GM12873 (cell line): ENCODE results near the gene NPHS1.

ENCODE experiments used
- TF ChIP-seq, protein P1 (sequence below): IDR thresholded peaks from 2 replicates; pipeline ENCODE4 v1.5.1; 2012; ENCODE audit warnings: low read depth, mild to moderate bottlenecking, moderate library complexity, low read length, control low read depth; ENCODE audit not compliant: insufficient read depth; ENCODE audit errors: missing control alignments

The NPHS1 gene

DNA sequence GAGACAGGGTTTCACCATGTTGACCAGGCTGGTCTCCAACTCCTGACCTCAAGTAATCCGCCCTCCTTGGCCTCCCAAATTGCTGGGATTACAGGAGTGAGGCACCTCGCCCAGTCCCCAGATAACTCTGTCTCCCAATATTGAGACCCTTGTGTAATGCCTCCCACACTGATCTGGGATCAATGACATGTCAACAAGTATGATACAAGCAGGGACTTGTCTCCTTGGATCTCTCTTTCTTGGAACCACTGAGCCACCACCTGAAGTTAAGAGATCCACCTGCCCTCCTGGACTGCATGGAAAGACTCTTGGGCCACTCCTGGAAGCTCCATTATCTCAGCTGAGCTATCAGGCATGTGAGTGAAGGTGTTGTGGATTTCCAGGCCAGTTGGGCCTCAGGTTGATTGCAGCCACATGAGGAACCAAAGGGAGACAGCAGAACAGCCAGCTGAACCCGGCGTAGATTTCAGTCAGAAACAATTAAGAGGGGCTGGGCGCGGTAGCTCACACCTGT is 33.0 kb upstream of the NPHS1 start:
- TF ChIP-seq, protein P1, sequence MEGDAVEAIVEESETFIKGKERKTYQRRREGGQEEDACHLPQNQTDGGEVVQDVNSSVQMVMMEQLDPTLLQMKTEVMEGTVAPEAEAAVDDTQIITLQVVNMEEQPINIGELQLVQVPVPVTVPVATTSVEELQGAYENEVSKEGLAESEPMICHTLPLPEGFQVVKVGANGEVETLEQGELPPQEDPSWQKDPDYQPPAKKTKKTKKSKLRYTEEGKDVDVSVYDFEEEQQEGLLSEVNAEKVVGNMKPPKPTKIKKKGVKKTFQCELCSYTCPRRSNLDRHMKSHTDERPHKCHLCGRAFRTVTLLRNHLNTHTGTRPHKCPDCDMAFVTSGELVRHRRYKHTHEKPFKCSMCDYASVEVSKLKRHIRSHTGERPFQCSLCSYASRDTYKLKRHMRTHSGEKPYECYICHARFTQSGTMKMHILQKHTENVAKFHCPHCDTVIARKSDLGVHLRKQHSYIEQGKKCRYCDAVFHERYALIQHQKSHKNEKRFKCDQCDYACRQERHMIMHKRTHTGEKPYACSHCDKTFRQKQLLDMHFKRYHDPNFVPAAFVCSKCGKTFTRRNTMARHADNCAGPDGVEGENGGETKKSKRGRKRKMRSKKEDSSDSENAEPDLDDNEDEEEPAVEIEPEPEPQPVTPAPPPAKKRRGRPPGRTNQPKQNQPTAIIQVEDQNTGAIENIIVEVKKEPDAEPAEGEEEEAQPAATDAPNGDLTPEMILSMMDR, result no peak

DNA sequence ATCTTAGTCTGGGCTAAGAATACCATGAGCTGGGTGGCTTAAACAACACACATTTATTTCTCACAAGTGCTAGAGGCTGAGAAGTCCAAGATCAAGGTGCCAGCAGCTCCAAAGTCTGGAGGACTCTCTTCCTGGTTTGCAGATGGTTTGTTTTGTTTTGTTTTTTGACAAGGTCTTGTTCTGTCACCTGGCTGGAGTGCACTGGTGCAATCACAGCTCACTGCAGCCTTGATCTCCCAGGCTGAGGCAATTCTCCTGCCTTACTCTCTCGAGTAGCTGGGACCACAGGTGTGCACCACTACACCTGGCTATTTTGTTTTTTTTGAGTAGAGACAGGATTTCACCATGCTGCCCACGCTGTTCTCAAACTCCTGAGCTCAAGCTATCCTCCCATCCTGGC is 31.6 kb upstream of the NPHS1 start:
- TF ChIP-seq, protein P1, result no peak

DNA sequence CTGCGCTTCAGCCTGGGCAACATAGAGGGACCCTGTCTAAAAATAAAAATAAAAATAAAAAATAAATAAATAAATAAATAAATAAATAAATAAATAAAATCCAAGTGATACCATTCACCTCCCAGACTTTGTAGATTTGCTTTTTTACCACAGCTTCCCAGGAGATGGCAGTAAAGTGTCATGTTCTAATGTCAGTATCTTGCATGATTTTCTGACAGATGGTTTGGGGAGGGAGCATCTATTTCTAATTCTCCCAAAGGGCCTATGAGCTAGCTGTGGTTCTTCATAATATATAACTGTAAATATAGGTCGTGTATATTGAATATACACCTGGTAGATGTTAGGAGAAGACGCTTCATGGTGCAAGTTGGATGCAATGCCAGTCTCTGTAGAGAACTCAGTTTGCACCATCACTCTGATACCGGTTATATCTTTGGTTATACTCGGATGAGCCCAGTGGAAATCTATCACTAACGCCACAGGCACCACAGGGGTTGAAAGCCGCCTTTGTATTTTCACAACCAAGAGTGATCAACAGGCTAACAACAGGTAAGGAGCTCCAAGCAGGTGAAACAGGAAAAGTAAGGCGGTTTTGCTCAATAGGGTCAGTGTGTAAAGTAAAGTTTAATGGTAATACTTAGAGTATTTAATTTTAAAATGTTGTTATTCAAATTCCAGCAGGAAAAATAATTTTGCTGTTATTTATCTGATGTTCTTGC is 30.0 kb upstream of the NPHS1 start:
- TF ChIP-seq, protein P1, result peak; percentile 42

DNA sequence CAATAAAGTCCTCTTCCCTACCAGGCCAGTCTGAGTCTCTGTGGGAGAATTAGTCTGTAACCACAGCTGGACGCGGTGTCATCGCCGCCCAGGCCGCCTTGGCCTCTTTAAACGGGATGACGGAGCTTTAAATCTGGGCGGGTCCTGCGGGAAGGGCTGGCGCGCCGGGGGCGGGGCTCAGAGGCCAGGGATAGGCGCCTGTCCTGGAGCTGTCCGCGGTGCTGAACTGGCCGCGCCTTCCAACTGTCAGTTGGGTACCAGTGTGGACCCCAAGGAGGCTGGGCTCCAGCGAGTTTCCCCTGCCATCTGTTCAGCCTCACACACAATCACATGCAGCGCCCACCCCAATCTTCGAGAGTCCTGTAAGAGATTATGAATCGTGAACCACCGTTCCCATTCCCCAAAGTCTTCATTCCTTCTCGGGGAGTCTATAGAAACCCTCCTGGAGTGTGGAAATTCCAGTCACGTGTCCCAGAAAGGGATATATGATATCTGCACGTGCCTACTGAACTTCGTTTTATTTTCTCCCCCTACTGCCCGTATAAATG is 27.5 kb upstream of the NPHS1 start:
- TF ChIP-seq, protein P1, result no peak

DNA sequence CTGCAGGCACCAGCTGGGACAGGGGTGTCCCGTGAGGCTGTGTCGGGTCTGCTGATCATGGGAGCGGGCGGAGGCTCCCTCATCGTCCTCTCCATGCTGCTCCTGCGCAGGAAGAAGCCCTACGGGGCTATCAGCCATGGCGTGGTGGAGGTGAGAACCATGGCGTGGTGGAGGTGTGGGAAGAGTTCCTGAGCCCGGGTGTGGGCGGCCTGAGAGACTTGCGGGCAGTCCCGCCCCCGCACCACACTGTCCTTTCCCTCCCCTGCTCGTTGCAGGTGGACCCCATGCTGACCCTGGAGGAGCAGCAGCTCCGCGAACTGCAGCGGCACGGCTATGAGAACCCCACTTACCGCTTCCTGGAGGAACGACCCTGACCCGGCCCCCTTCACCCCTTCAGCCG is 26.8 kb upstream of the NPHS1 start:
- TF ChIP-seq, protein P1, result no peak

DNA sequence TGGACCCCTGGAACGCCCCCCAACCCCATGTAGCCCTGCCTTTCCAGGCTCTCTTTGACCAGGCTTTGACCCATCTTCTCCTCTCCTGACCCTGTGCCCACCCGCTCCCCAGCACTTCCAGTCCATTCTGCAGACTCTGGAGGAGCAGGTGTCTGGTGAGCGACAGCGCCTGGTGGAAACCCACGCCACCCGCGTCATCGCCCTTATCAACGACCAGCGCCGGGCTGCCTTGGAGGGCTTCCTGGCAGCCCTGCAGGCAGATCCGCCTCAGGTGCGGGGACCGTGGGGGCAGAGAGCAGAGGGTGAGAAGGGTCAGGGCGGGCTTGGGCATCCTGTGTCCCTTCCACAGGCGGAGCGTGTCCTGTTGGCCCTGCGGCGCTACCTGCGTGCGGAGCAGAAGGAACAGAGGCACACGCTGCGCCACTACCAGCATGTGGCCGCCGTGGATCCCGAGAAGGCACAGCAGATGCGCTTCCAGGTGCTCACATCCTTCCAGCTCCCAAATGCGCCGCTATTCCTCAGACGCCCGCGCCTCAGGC is 22.2 kb upstream of the NPHS1 start:
- TF ChIP-seq, protein P1, result no peak

DNA sequence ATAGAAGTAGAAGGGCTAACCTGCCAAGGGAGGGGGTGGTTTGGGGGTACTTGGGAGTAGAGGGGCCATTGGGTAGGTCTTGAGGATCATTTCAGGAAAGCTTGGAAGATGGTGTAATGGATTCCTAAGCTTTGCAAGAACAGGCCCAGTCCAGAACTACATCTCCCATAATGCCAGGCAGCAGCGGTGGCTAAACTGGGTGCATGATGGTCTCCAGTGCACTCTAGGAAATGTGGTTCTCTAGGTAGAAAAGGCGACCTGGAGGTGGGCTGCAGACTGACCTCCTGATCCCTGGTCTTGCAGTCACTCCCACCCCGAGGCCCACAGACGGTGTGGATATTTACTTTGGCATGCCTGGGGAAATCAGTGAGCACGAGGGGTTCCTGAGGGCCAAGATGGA is 19.9 kb upstream of the NPHS1 start:
- TF ChIP-seq, protein P1, result no peak
